GM12873 (cell line): ENCODE results near the gene NSUN7.

Experiments used
- CTCF ChIP-seq: IDR thresholded peaks from 2 replicates; pipeline ENCODE4 v1.5.1; 2012; ENCODE audit warnings: low read depth, mild to moderate bottlenecking, moderate library complexity, low read length, control low read depth; ENCODE audit not compliant: insufficient read depth; ENCODE audit errors: missing control alignments

NSUN7 gene

GRCh38 chr4:40719008-40719623 is 30.6 kb upstream of the NSUN7 start:
- peak; percentile 77 for TF ChIP-seq CTCF

- no peak for TF ChIP-seq CTCF
Observed at GRCh38 chr4:40720351-40720750, 29.4 kb upstream of the NSUN7 start.

GRCh38 chr4:40720916-40721315 is 28.8 kb upstream of the NSUN7 start:
- no peak for TF ChIP-seq CTCF

GRCh38 chr4:40721730-40722171 is 28.0 kb upstream of the NSUN7 start:
- no peak for TF ChIP-seq CTCF

- TF ChIP-seq CTCF: no peak
Observed at GRCh38 chr4:40722576-40723161, 27.1 kb upstream of the NSUN7 start.

- no peak for TF ChIP-seq CTCF
Observed at GRCh38 chr4:40723728-40724127, 26.0 kb upstream of the NSUN7 start.

- TF ChIP-seq CTCF: no peak
Observed at GRCh38 chr4:40728333-40728732, 21.4 kb upstream of the NSUN7 start.
